Upper lobe of right lung (tissue), 1 donor: Measurements from ENCODE around the gene KCNJ1. TPM values are rescaled to one million over a fixed set of nuclear protein-coding genes. Genes with fewer than 3 reads are reported as not detected.

Experiments used
- ATAC-seq: fragments of 200-7000 bp; cut with Tn5 transposase; one replicate; pipeline ENCODE4 v1.9.1; 2020; ENCODE audit warnings: mild to moderate bottlenecking, moderate library complexity
- DNase-seq: peaks from one replicate; pipeline ENCODE4 v3.0.0-alpha.2; 2020
- H3K27ac ChIP-seq: fragments of 200-600 bp; one replicate; pipeline ENCODE4 v1.8.0; 2022
- H3K27me3 ChIP-seq: fragments of 200-600 bp; one replicate; pipeline ENCODE4 v1.8.0; 2022; ENCODE audit warnings: mild to moderate bottlenecking
- H3K36me3 ChIP-seq: fragments of 200-600 bp; one replicate; pipeline ENCODE4 v1.8.0; 2022
- H3K4me1 ChIP-seq: fragments of 200-600 bp; one replicate; pipeline ENCODE4 v1.8.0; 2022
- H3K4me3 ChIP-seq: fragments of 200-600 bp; one replicate; pipeline ENCODE4 v1.8.0; 2022; ENCODE audit warnings: mild to moderate bottlenecking
- H3K9me3 ChIP-seq: fragments of 200-600 bp; one replicate; pipeline ENCODE4 v1.8.0; 2022
- intact Hi-C: fragments of 100-400 bp; cut with DNase I; formaldehyde crosslinking; loops from one replicate; pipeline ENCODE4 v1.11.0; 2022
- total RNA-seq: library from RNA; stranded (reverse); fragmentation: NEBNext Ultra II Directional; extraction: Animal tissue kit (Norgen Biotek cat#: 25700); gene quantifications from one replicate; pipeline ENCODE4 v1.2.1, GENCODE V29; 2021
- TF ChIP-seq, protein P1 (sequence below): fragments of 200-600 bp; IDR thresholded peaks from one replicate; pipeline ENCODE4 v1.8.0; 2022; ENCODE audit warnings: antibody characterized with exemption
- donor health status: DM: no; HTN: yes; CAD: no; lungs with severe emphysema.

KCNJ1 gene
- total RNA-seq, 1 donor from 2014 or later: 0.23 TPM

- H3K4me3 ChIP-seq: no peak overlapping the region
- ATAC-seq (no peak), DNase-seq (no peak)
- H3K36me3 ChIP-seq: no peaks in the 10 kb centered on the region
- H3K27ac ChIP-seq: no peak overlapping the region
- H3K4me1 ChIP-seq: no peaks in the 10 kb centered on the region
- TF ChIP-seq, protein P1, sequence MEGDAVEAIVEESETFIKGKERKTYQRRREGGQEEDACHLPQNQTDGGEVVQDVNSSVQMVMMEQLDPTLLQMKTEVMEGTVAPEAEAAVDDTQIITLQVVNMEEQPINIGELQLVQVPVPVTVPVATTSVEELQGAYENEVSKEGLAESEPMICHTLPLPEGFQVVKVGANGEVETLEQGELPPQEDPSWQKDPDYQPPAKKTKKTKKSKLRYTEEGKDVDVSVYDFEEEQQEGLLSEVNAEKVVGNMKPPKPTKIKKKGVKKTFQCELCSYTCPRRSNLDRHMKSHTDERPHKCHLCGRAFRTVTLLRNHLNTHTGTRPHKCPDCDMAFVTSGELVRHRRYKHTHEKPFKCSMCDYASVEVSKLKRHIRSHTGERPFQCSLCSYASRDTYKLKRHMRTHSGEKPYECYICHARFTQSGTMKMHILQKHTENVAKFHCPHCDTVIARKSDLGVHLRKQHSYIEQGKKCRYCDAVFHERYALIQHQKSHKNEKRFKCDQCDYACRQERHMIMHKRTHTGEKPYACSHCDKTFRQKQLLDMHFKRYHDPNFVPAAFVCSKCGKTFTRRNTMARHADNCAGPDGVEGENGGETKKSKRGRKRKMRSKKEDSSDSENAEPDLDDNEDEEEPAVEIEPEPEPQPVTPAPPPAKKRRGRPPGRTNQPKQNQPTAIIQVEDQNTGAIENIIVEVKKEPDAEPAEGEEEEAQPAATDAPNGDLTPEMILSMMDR: no peak
- no peaks in the 10 kb centered on the region for H3K9me3 ChIP-seq
- intact Hi-C loops: no loop called here
- H3K27me3 ChIP-seq: no peaks in the 10 kb centered on the region
Measured at GRCh38 chr11:128871168-128871610, 4.1 kb upstream of the KCNJ1 start.

GRCh38 chr11:128868841-128869671 is 2.0 kb upstream of the KCNJ1 start:
- no peak for ATAC-seq

GRCh38 chr11:128865490-128865889 is 1.6 kb downstream of the KCNJ1 start:
- no peaks in the 10 kb centered on the region for H3K4me1 ChIP-seq
- no peak for ATAC-seq
- no peak overlapping the region for H3K4me3 ChIP-seq
- no peaks in the 10 kb centered on the region for H3K36me3 ChIP-seq
- no peaks in the 10 kb centered on the region for H3K27me3 ChIP-seq
- H3K9me3 ChIP-seq: no peaks in the 10 kb centered on the region
- DNase-seq: no peak
- H3K27ac ChIP-seq: no peak overlapping the region
- intact Hi-C loops: no loop called here
- TF ChIP-seq, protein P1: no peak

More at GRCh38 chr11:128868841-128869671, 2.0 kb upstream of the KCNJ1 start:
- no peaks in the 10 kb centered on the region for H3K27me3 ChIP-seq
- intact Hi-C loops: no loop called here
- H3K27ac ChIP-seq: no peak overlapping the region
- DNase-seq: no peak
- H3K4me1 ChIP-seq: no peaks in the 10 kb centered on the region
- no peaks in the 10 kb centered on the region for H3K9me3 ChIP-seq
- H3K36me3 ChIP-seq: no peaks in the 10 kb centered on the region
- TF ChIP-seq, protein P1: no peak
- H3K4me3 ChIP-seq: no peak overlapping the region

- Histone ChIP-seq H3K27me3 (no peaks in the 10 kb centered on the region), H3K4me3 (no peak overlapping the region), H3K27ac (no peak overlapping the region), H3K36me3 (no peaks in the 10 kb centered on the region), H3K9me3 (no peaks in the 10 kb centered on the region), H3K4me1 (no peaks in the 10 kb centered on the region)
- ATAC-seq (no peak), DNase-seq (no peak)
- intact Hi-C loops: no loop called here
- TF ChIP-seq, protein P1: no peak
Measured at GRCh38 chr11:128862908-128863660, 4.0 kb downstream of the KCNJ1 start.

GRCh38 chr11:128862406-128862805 is 4.7 kb downstream of the KCNJ1 start:
- ATAC-seq (no peak), DNase-seq (no peak)
- no peaks in the 10 kb centered on the region for H3K4me1 ChIP-seq

More at GRCh38 chr11:128862406-128862805, 4.7 kb downstream of the KCNJ1 start:
- H3K27me3 ChIP-seq: no peaks in the 10 kb centered on the region
- H3K27ac ChIP-seq: no peak overlapping the region
- H3K9me3 ChIP-seq: no peaks in the 10 kb centered on the region
- H3K36me3 ChIP-seq: no peaks in the 10 kb centered on the region
- intact Hi-C loops: no loop called here
- H3K4me3 ChIP-seq: no peak overlapping the region
- TF ChIP-seq, protein P1: no peak
